Sciatic nerve (tissue), 2 donors: ENCODE data around the gene ARHGAP27. TPM values are rescaled to one million over a fixed set of nuclear protein-coding genes. Genes with fewer than 3 reads are reported as not detected.
"Not testable (repeated sequence)": the region's sequence is repeated elsewhere in the genome, so short reads cannot be mapped to it uniquely, and the experiment has no call there.

ENCODE experiments used
- ATAC-seq: fragments of 200-7000 bp; cut with Tn5 transposase; one replicate; pipeline ENCODE4 v1.9.1; 2020; ENCODE audit warnings: mild to moderate bottlenecking, moderate library complexity
- DNase-seq: peaks from one replicate; pipeline ENCODE4 v3.0.0-alpha.2; 2020; ENCODE audit warnings: low spot score
- intact Hi-C: fragments of 100-400 bp; cut with DNase I; formaldehyde crosslinking; loops from one replicate; pipeline ENCODE4 v1.14.2; 2022
- total RNA-seq: library from RNA; stranded (reverse); fragmentation: NEBNext Ultra II Directional; extraction: Animal tissue kit (Norgen Biotek cat#: 25700); gene quantifications from one replicate; pipeline ENCODE4 v1.2.1, GENCODE V29; 2021
- donor health status: DM: no; HTN: no; CAD: no.
- donor health status: DM: no; HTN: no; CAD: no.

Gene ARHGAP27
- total RNA-seq, 1 donor from 2014 or later, result 30.6 TPM

- DNase-seq (peak; percentile 4), ATAC-seq (no peak)
- intact Hi-C loops, result no loop called here
Measured at GRCh38 chr17:45347444-45347843, 85.2 kb downstream of the ARHGAP27 start.

GRCh38 chr17:45346216-45347015 lies 86.3 kb downstream of the ARHGAP27 start:
- DNase-seq (peak; percentile 57), ATAC-seq (peak; percentile 75)
- intact Hi-C loops, result no loop called here

GRCh38 chr17:45345554-45346215 lies 87.0 kb downstream of the ARHGAP27 start:
- DNase-seq (peak; percentile 49), ATAC-seq (peak; percentile 83)
- intact Hi-C loops, result no loop called here

GRCh38 chr17:45345246-45345553 lies 87.5 kb downstream of the ARHGAP27 start:
- ATAC-seq, result no peak
- intact Hi-C loops, result no loop called here
- DNase-seq, result peak; percentile 25

- ATAC-seq, intact Hi-C loops: not testable (repeated sequence)
- peak; percentile 23 for DNase-seq
Measured at GRCh38 chr17:45343967-45344664, 88.6 kb downstream of the ARHGAP27 start.

Other genes with a start within 250 kb of the ARHGAP27 start
- gene FMNL1, start 211.0 kb downstream of the ARHGAP27 start, total RNA-seq, result 39.6 TPM
- not detected for gene SPATA32, start 170.8 kb downstream of the ARHGAP27 start, total RNA-seq
- gene MAP3K14, start 115.8 kb downstream of the ARHGAP27 start, total RNA-seq, result 19.1 TPM
- gene PLEKHM1, start 57.9 kb upstream of the ARHGAP27 start, total RNA-seq, result 56.6 TPM